Fibroblast of lung (primary cell): ENCODE results near the gene TLE5. TPM values are rescaled to one million over a fixed set of nuclear protein-coding genes. Genes with fewer than 3 reads are reported as not detected.

ENCODE experiments used
- DNase-seq, 2 donors: peaks; one replicate each; pipeline versions ENCODE4 v3.0.0 to v3.0.0-alpha.2; 2010; ENCODE audit warnings: low read depth in 2 of 2
- H2AFZ ChIP-seq: 2 replicates; pipeline ENCODE4 v1.5.1; 2012; ENCODE audit warnings: low read length, control low read depth, inconsistent platforms
- H3K27ac ChIP-seq: 2 replicates; pipeline ENCODE4 v1.5.1; 2011; ENCODE audit warnings: low read length, control low read depth; ENCODE audit not compliant: insufficient read depth
- H3K27me3 ChIP-seq: 2 replicates; pipeline ENCODE4 v1.5.1; 2011; ENCODE audit warnings: mild to moderate bottlenecking, low read length; ENCODE audit not compliant: control insufficient read depth, insufficient read depth
- H3K36me3 ChIP-seq: 2 replicates; pipeline ENCODE4 v1.5.1; 2011; ENCODE audit warnings: low read length; ENCODE audit not compliant: control insufficient read depth, insufficient read depth
- H3K4me1 ChIP-seq: 2 replicates; pipeline ENCODE4 v1.5.1; 2011; ENCODE audit warnings: low read length; ENCODE audit not compliant: control insufficient read depth, insufficient read depth; ENCODE audit errors: extremely low read depth
- H3K4me2 ChIP-seq: 2 replicates; pipeline ENCODE4 v1.5.1; 2011; ENCODE audit warnings: low read length, control low read depth; ENCODE audit not compliant: insufficient read depth; ENCODE audit errors: extremely low read depth
- H3K4me3 ChIP-seq, 4 experiments: fragments of 200-600 bp in 1 of 4; sonication (generic) in 1 of 4; replicated peaks in 1 of 4; 2 replicates each; pipeline ENCODE4 v1.5.1; 2011 to 2016; ENCODE audit warnings: low read length in 4 of 4, low read depth in 3 of 4, mild to moderate bottlenecking in 3 of 4, control low read depth in 2 of 4, inconsistent platforms in 1 of 4, mixed read lengths in 1 of 4; ENCODE audit not compliant: insufficient read depth in 1 of 4; ENCODE audit errors: control extremely low read depth in 1 of 4
- H3K79me2 ChIP-seq: 2 replicates; pipeline ENCODE4 v1.5.1; 2012; ENCODE audit warnings: mild to moderate bottlenecking, low read length, inconsistent platforms; ENCODE audit not compliant: control insufficient read depth, insufficient read depth
- H3K9ac ChIP-seq: 2 replicates; pipeline ENCODE4 v1.5.1; 2011; ENCODE audit warnings: mild to moderate bottlenecking, low read length, control low read depth; ENCODE audit not compliant: insufficient read depth
- H3K9me3 ChIP-seq: 2 replicates; pipeline ENCODE4 v1.5.1; 2012; ENCODE audit warnings: low read depth, low read length; ENCODE audit not compliant: control insufficient read depth, insufficient read depth
- H4K20me1 ChIP-seq: 2 replicates; pipeline ENCODE4 v1.5.1; 2011; ENCODE audit warnings: low read length; ENCODE audit not compliant: control insufficient read depth, insufficient read depth; ENCODE audit errors: extremely low read depth
- CTCF ChIP-seq, 2 donors: IDR thresholded peaks in 1 of 2; conservative IDR thresholded peaks in 1 of 2; 1 replicate in 1 of 2; 2 replicates in 1 of 2; pipeline ENCODE4 v1.5.1; 2011 to 2012; ENCODE audit warnings: low read length in 2 of 2, control low read depth in 1 of 2, inconsistent platforms in 1 of 2, low read depth in 1 of 2, mild to moderate bottlenecking in 1 of 2
- EZH2 ChIP-seq: IDR thresholded peaks from 2 replicates; pipeline ENCODE4 v1.5.1; 2012; ENCODE audit warnings: low read length, control low read depth, mild to moderate bottlenecking; ENCODE audit errors: missing control alignments
- polyA plus RNA-seq, 2 donors: library from polyadenylated mRNA; depleted of rRNA in 1 of 2; stranded (reverse) in 1 of 2; unstranded in 1 of 2; fragments of >200 nt; gene quantifications; 2 replicates each; pipeline ENCODE4 v1.2.1, GENCODE V29; 2011 to 2012; ENCODE audit warnings: missing spikeins in 1 of 2
- total RNA-seq: library from RNA; depleted of rRNA; stranded (reverse); fragments of >200 nt; gene quantifications from 2 replicates; pipeline ENCODE4 v1.2.1, GENCODE V29; 2014

TLE5 gene
- total and polyA plus RNA-seq, 2 donors (not counting 1 experiment from before 2014, with no cell fraction given), result 173 to 319 TPM

GRCh38 chr19:3075605-3076431 is 13.5 kb upstream of the TLE5 start:
- Histone ChIP-seq H4K20me1 (no peaks in the 10 kb centered on the region), H3K9me3 (no peaks in the 10 kb centered on the region), H3K4me3 (peak overlapping the region in 1 of 4 experiments; percentile 37), H2AFZ (peak overlapping the region; percentile 49), H3K27ac (no peak overlapping the region), H3K4me1 (peaks cover 3% of the 10 kb centered on the region), H3K79me2 (no peaks in the 10 kb centered on the region), H3K27me3 (no peaks in the 10 kb centered on the region), H3K9ac (no peak overlapping the region), H3K36me3 (no peaks in the 10 kb centered on the region), H3K4me2 (peak overlapping the region; percentile 75)
- TF ChIP-seq EZH2 (no peak), CTCF (conservative IDR thresholded peaks at IDR 0.05 in 1 of 2, IDR thresholded peaks at IDR 0.05 in 1 of 2; ENCODE audit: low read depth in 1 of 2, low read length in 2 of 2) (peak; percentile 78 to 81)
- DNase-seq, result no peak

GRCh38 chr19:3073931-3074595 is 11.8 kb upstream of the TLE5 start:
- no peaks in the 10 kb centered on the region for H3K9me3 ChIP-seq
- no peaks in the 10 kb centered on the region for H3K79me2 ChIP-seq
- H3K36me3 ChIP-seq, result no peaks in the 10 kb centered on the region
- no peak overlapping the region for H3K9ac ChIP-seq
- H3K4me1 ChIP-seq, result peaks cover 7% of the 10 kb centered on the region
- no peak for DNase-seq
- no peaks in the 10 kb centered on the region for H4K20me1 ChIP-seq
- H2AFZ ChIP-seq, result no peak overlapping the region
- no peaks in the 10 kb centered on the region for H3K27me3 ChIP-seq
- no peak overlapping the region for H3K4me2 ChIP-seq
- peak in 1 of 2 donors; percentile 20 for TF ChIP-seq CTCF (conservative IDR thresholded peaks at IDR 0.05 in 1 of 2, IDR thresholded peaks at IDR 0.05 in 1 of 2; ENCODE audit: low read depth in 1 of 2, low read length in 2 of 2)
- no peak for TF ChIP-seq EZH2
- no peak overlapping the region for H3K27ac ChIP-seq
- no peak overlapping the region for H3K4me3 ChIP-seq

GRCh38 chr19:3073159-3073563 is 10.9 kb upstream of the TLE5 start:
- Histone ChIP-seq H2AFZ (no peak overlapping the region), H3K79me2 (no peaks in the 10 kb centered on the region), H3K9me3 (no peaks in the 10 kb centered on the region), H3K36me3 (no peaks in the 10 kb centered on the region), H3K4me2 (no peak overlapping the region), H3K9ac (no peak overlapping the region), H3K4me3 (no peak overlapping the region), H3K27me3 (no peaks in the 10 kb centered on the region), H4K20me1 (no peaks in the 10 kb centered on the region), H3K27ac (no peak overlapping the region), H3K4me1 (peaks cover 7% of the 10 kb centered on the region)
- TF ChIP-seq EZH2 (no peak), CTCF (conservative IDR thresholded peaks at IDR 0.05 in 1 of 2, IDR thresholded peaks at IDR 0.05 in 1 of 2; ENCODE audit: low read depth in 1 of 2, low read length in 2 of 2) (no peak)
- peak; percentile 51 to 89 for DNase-seq
